IPS DF 4.7 (cell line): Measurements from ENCODE around the gene KCNN4.

Experiments
- DNase-seq: peaks from one replicate; pipeline ENCODE4 v3.0.0-alpha.2; 2013; ENCODE audit warnings: low spot score; ENCODE audit errors: extremely low read depth

Gene KCNN4

GRCh38 chr19:43719918-43720317 lies 60.9 kb downstream of the KCNN4 start:
- no peak for DNase-seq

DNA sequence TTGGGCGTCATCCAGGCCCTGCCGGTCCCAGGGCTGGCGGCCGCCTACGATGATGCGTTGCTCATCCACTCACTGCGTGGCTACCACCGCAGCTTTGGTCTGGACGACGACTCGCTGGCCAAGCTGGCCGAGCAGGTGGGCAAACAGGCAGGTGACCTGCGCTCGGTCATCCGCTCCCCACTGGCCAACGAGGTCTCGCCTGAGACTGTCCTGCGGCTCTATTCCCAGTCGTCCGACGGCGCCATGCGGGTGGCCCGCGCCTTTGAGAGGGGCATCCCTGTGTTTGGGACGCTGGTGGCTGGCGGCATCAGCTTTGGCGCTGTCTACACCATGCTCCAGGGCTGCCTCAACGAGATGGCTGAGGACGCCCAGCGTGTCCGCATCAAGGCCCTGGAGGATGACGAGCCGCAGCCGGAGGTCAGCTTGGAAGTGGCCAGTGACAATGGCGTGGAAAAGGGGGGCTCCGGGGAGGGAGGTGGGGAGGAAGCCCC lies 61.4 kb downstream of the KCNN4 start:
- no peak for DNase-seq

GRCh38 chr19:43718627-43719377 lies 62.0 kb downstream of the KCNN4 start:
- DNase-seq, result no peak
